ENCODE data around the gene PA2G4. TPM values are rescaled to one million over a fixed set of nuclear protein-coding genes. Genes with fewer than 3 reads are reported as not detected.

The PA2G4 gene
- total RNA-seq, 1 experiment from 2014 or later = 406 TPM

GRCh38 chr12:56102683-56103065 is 1.7 kb upstream of the PA2G4 start:
- DNase-seq = no peak
- H3K4me2 ChIP-seq (ENCODE audit: low read length) = no peak overlapping the region
- H2AFZ ChIP-seq (ENCODE audit: low read length) = no peak overlapping the region
- H4K20me1 ChIP-seq (ENCODE audit: low read length) = peaks cover 19% of the 10 kb centered on the region
- H3K9ac ChIP-seq (ENCODE audit: low read length) = no peak overlapping the region
- H3K9me2 ChIP-seq (replicated peaks; ENCODE audit: low read length) = no peaks in the 10 kb centered on the region
- no peak for TF ChIP-seq EZH2phosphoT487 (IDR thresholded peaks at IDR 0.05; ENCODE audit: borderline replicate concordance, low read length)
- no peak for TF ChIP-seq EZH2 (IDR thresholded peaks at IDR 0.05; ENCODE audit: low read length, unreplicated experiment)
- TF ChIP-seq, protein P1, sequence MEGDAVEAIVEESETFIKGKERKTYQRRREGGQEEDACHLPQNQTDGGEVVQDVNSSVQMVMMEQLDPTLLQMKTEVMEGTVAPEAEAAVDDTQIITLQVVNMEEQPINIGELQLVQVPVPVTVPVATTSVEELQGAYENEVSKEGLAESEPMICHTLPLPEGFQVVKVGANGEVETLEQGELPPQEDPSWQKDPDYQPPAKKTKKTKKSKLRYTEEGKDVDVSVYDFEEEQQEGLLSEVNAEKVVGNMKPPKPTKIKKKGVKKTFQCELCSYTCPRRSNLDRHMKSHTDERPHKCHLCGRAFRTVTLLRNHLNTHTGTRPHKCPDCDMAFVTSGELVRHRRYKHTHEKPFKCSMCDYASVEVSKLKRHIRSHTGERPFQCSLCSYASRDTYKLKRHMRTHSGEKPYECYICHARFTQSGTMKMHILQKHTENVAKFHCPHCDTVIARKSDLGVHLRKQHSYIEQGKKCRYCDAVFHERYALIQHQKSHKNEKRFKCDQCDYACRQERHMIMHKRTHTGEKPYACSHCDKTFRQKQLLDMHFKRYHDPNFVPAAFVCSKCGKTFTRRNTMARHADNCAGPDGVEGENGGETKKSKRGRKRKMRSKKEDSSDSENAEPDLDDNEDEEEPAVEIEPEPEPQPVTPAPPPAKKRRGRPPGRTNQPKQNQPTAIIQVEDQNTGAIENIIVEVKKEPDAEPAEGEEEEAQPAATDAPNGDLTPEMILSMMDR (conservative IDR thresholded peaks at IDR 0.05; ENCODE audit: low read depth, low read length) = no peak
- POLR2A ChIA-PET (ENCODE audit: unreplicated experiment) = no interaction called here
- no peak for ATAC-seq
- peaks cover 34% of the 10 kb centered on the region for H3K79me2 ChIP-seq (ENCODE audit: low read length)
- CTCF ChIA-PET = no interaction called here
- H3K4me3 ChIP-seq (ENCODE audit: low read length) = no peak overlapping the region
- H3K9me3 ChIP-seq (ENCODE audit: low read length) = no peaks in the 10 kb centered on the region
- H3F3A ChIP-seq (ENCODE audit: low read length, unreplicated experiment) = peaks cover under 1% of the 10 kb centered on the region
- intact Hi-C loops (cut with micrococcal nuclease) = no loop called here
- no peaks in the 10 kb centered on the region for H3K27me3 ChIP-seq (ENCODE audit: low read length)
- no peak overlapping the region for H3K27ac ChIP-seq (ENCODE audit: low read length)
- peaks cover 25% of the 10 kb centered on the region for H3K4me1 ChIP-seq (ENCODE audit: insufficient read depth, low read length)
- BruUV-seq (replicated peaks) = no TSS peak
- peaks cover 19% of the 10 kb centered on the region for H3K36me3 ChIP-seq (ENCODE audit: low read depth, low read length)

GRCh38 chr12:56103066-56103711 is 1.2 kb upstream of the PA2G4 start:
- H3K36me3 ChIP-seq (ENCODE audit: low read depth, low read length) = peaks cover 24% of the 10 kb centered on the region
- ChIA-PET CTCF (interaction anchor here (0.8 kb wide), 1 partner anchor 155 kb away, joined by 4 read pairs; the partner anchor contains the start of gene ANKRD52), POLR2A (ENCODE audit: unreplicated experiment) (no interaction called here)
- peaks cover 25% of the 10 kb centered on the region for H3K4me1 ChIP-seq (ENCODE audit: insufficient read depth, low read length)
- ATAC-seq (no peak), DNase-seq (no peak)
- intact Hi-C loops (cut with micrococcal nuclease) = no loop called here
- no peak for TF ChIP-seq EZH2 (IDR thresholded peaks at IDR 0.05; ENCODE audit: low read length, unreplicated experiment)
- TF ChIP-seq, protein P1 (conservative IDR thresholded peaks at IDR 0.05; ENCODE audit: low read depth, low read length) = no peak
- TF ChIP-seq EZH2phosphoT487 (IDR thresholded peaks at IDR 0.05; ENCODE audit: borderline replicate concordance, low read length) = no peak
- peak overlapping the region; percentile 67 for H2AFZ ChIP-seq (ENCODE audit: low read length)
- H3K4me2 ChIP-seq (ENCODE audit: low read length) = peak overlapping the region; percentile 98
- peaks cover 39% of the 10 kb centered on the region for H3K79me2 ChIP-seq (ENCODE audit: low read length)
- peak overlapping the region; percentile 100 for H3K9ac ChIP-seq (ENCODE audit: low read length)
- H3K4me3 ChIP-seq (ENCODE audit: low read length) = peak overlapping the region; percentile 91
- H3K9me2 ChIP-seq (replicated peaks; ENCODE audit: low read length) = no peaks in the 10 kb centered on the region
- H4K20me1 ChIP-seq (ENCODE audit: low read length) = peaks cover 19% of the 10 kb centered on the region
- H3K9me3 ChIP-seq (ENCODE audit: low read length) = no peaks in the 10 kb centered on the region
- H3F3A ChIP-seq (ENCODE audit: low read length, unreplicated experiment) = peaks cover 2% of the 10 kb centered on the region
- peak overlapping the region; percentile 81 for H3K27ac ChIP-seq (ENCODE audit: low read length)
- no peaks in the 10 kb centered on the region for H3K27me3 ChIP-seq (ENCODE audit: low read length)
- no TSS peak for BruUV-seq (replicated peaks)

DNA sequence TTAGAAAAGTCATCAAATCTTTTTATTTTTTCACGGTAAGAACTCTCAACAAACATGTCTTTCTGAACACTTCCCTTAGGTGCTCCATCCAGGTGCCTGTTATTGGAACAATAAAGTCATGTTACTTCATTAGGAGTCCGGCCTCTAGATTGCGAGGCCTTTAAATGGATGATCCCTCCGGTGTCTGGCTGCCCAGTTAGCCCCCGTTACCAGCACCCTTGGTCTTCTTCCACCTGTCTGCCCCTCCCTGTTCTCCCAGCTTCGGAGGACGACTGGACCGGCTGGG is 593 bp upstream of the PA2G4 start:
- peak overlapping the region; percentile 91 for H3K4me3 ChIP-seq (ENCODE audit: low read length)
- no peaks in the 10 kb centered on the region for H3K9me3 ChIP-seq (ENCODE audit: low read length)
- H3K36me3 ChIP-seq (ENCODE audit: low read depth, low read length) = peaks cover 29% of the 10 kb centered on the region
- H3F3A ChIP-seq (ENCODE audit: low read length, unreplicated experiment) = peaks cover 2% of the 10 kb centered on the region
- peaks cover 42% of the 10 kb centered on the region for H3K79me2 ChIP-seq (ENCODE audit: low read length)
- H2AFZ ChIP-seq (ENCODE audit: low read length) = peak overlapping the region; percentile 67
- H3K27me3 ChIP-seq (ENCODE audit: low read length) = no peaks in the 10 kb centered on the region
- peaks cover 25% of the 10 kb centered on the region for H3K4me1 ChIP-seq (ENCODE audit: insufficient read depth, low read length)
- H3K4me2 ChIP-seq (ENCODE audit: low read length) = peak overlapping the region; percentile 98
- no peaks in the 10 kb centered on the region for H3K9me2 ChIP-seq (replicated peaks; ENCODE audit: low read length)
- H3K9ac ChIP-seq (ENCODE audit: low read length) = peak overlapping the region; percentile 100
- no peak for DNase-seq
- POLR2A ChIA-PET (ENCODE audit: unreplicated experiment) = interaction anchor here (1.0 to 1.2 kb wide), 3 partner anchors 14 to 24 kb away, joined by 3 to 7 read pairs (median 3); partner anchors contain the start of genes ERBB3, ESYT1 and ZC3H10
- H4K20me1 ChIP-seq (ENCODE audit: low read length) = peaks cover 19% of the 10 kb centered on the region
- CTCF ChIA-PET = interaction anchor here (0.6 to 1.7 kb wide), 7 partner anchors 15 to 1207 kb away, joined by 3 to 8 read pairs (median 5); partner anchors contain the start of genes ANKRD52, ERBB3, ESYT1 and ZC3H10
- ATAC-seq = no peak
- TF ChIP-seq EZH2phosphoT487 (IDR thresholded peaks at IDR 0.05; ENCODE audit: borderline replicate concordance, low read length) (no peak), EZH2 (IDR thresholded peaks at IDR 0.05; ENCODE audit: low read length, unreplicated experiment) (no peak)
- TF ChIP-seq, protein P1 (conservative IDR thresholded peaks at IDR 0.05; ENCODE audit: low read depth, low read length) = no peak
- TSS peak; percentile 94 for BruUV-seq (replicated peaks)
- peak overlapping the region; percentile 81 for H3K27ac ChIP-seq (ENCODE audit: low read length)
- intact Hi-C loops (cut with micrococcal nuclease) = loop anchor here (1.0 kb wide), 2 partner anchors 24 to 56 kb away; no protein-coding TSS in a partner anchor

All from PC-3 (cell line).